ENCODE data around the gene KIF5C. TPM values are rescaled to one million over a fixed set of nuclear protein-coding genes. Genes with fewer than 3 reads are reported as not detected.

Gene KIF5C
- total and polyA plus RNA-seq, 4 donors = 0.06 to 0.25 (median 0.14) TPM

DNA sequence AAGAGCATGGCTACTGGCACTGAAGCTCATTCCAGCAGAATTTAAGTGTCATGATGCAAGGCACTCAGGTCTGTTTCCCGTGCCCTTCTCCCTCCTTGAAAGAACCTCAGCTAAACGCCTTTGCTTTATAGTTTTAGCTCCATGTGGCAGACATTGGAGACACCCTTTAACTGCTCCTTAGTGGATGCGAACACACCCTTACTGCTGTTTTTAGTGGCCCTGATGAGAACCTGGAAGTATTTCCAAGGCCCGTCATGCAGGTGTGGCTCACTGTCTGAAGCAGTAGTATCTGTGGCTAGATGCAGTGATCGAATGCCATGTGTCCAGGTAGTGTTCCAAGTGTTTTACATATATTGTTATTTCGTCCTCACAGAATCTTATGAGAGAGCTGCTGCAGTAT is 28.3 kb downstream of the KIF5C start:
- H3K27ac ChIP-seq (ENCODE audit: low read depth in 1 of 2, low read length in 2 of 2) = no peak overlapping the region
- no peaks in the 10 kb centered on the region for H3K4me1 ChIP-seq (ENCODE audit: control insufficient read depth in 4 of 4, insufficient read depth in 4 of 4, low read length in 3 of 4)
- WGBS = 75% methylated on average over 6 of the region's 6 CpGs

DNA sequence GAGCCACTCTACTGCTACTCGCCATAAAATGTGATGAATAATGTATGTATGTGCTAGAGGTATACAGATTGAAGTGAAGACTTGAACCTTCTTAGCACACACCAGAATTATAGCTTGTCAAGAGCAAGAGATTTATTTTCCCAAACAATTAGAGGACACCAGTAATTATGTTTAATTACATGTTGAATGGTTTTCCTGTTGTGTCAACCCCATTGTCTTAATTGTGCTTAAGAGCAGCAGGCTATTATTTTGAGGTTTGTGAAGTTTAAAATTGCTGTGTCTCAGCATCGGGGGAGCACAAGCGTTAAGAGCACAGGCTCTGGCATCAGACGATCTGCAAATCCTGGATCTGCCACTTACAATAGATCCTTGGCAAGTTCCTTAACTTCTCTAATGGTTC is 29.0 kb downstream of the KIF5C start:
- H3K27me3 ChIP-seq (ENCODE audit: control insufficient read depth in 4 of 4, insufficient read depth in 4 of 4, low read length in 3 of 4) = peaks cover 0 to 4% (median 0%) of the 10 kb centered on the region in 4 donors
- no peaks in the 10 kb centered on the region for H3K36me3 ChIP-seq (ENCODE audit: control insufficient read depth in 4 of 4, insufficient read depth in 3 of 4, low read depth in 1 of 4, low read length in 3 of 4)
- H3K9me3 ChIP-seq (ENCODE audit: control insufficient read depth in 4 of 4, low read length in 3 of 4) = peaks cover 0 to 3% (median 0%) of the 10 kb centered on the region in 4 donors
- H3K4me3 ChIP-seq (ENCODE audit: low read depth in 1 of 3, low read length in 3 of 3) = no peak overlapping the region
- no peak for DNase-seq (ENCODE audit: low spot score)
- TF ChIP-seq TAF1 (conservative IDR thresholded peaks at IDR 0.05) = no peak
- TF ChIP-seq JUND (IDR thresholded peaks at IDR 0.05) = no peak
- TF ChIP-seq RXRA (IDR thresholded peaks at IDR 0.05) = no peak
- no peak for TF ChIP-seq ZBTB33 (IDR thresholded peaks at IDR 0.05)
- TF ChIP-seq HNF4G (IDR thresholded peaks at IDR 0.05) = no peak
- TF ChIP-seq FOXA2 (IDR thresholded peaks at IDR 0.05) = no peak
- no peak for TF ChIP-seq EGR1 (IDR thresholded peaks at IDR 0.05; ENCODE audit: low read depth in 2 of 2)
- TF ChIP-seq, protein P1, sequence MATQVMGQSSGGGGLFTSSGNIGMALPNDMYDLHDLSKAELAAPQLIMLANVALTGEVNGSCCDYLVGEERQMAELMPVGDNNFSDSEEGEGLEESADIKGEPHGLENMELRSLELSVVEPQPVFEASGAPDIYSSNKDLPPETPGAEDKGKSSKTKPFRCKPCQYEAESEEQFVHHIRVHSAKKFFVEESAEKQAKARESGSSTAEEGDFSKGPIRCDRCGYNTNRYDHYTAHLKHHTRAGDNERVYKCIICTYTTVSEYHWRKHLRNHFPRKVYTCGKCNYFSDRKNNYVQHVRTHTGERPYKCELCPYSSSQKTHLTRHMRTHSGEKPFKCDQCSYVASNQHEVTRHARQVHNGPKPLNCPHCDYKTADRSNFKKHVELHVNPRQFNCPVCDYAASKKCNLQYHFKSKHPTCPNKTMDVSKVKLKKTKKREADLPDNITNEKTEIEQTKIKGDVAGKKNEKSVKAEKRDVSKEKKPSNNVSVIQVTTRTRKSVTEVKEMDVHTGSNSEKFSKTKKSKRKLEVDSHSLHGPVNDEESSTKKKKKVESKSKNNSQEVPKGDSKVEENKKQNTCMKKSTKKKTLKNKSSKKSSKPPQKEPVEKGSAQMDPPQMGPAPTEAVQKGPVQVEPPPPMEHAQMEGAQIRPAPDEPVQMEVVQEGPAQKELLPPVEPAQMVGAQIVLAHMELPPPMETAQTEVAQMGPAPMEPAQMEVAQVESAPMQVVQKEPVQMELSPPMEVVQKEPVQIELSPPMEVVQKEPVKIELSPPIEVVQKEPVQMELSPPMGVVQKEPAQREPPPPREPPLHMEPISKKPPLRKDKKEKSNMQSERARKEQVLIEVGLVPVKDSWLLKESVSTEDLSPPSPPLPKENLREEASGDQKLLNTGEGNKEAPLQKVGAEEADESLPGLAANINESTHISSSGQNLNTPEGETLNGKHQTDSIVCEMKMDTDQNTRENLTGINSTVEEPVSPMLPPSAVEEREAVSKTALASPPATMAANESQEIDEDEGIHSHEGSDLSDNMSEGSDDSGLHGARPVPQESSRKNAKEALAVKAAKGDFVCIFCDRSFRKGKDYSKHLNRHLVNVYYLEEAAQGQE (IDR thresholded peaks at IDR 0.05) = no peak
- no peak for TF ChIP-seq RAD21 (IDR thresholded peaks at IDR 0.05)
- TF ChIP-seq GABPA (IDR thresholded peaks at IDR 0.05 in 1 of 2, conservative IDR thresholded peaks at IDR 0.05 in 1 of 2) = no peak
- TF ChIP-seq NR2F2 (IDR thresholded peaks at IDR 0.05) = no peak
- no peak for TF ChIP-seq YY1 (IDR thresholded peaks at IDR 0.05)
- TF ChIP-seq SP1 (IDR thresholded peaks at IDR 0.05) = no peak
- no peak for TF ChIP-seq ATF3 (IDR thresholded peaks at IDR 0.05)
- no peak for TF ChIP-seq HNF4A (conservative IDR thresholded peaks at IDR 0.05)
- H3K27ac ChIP-seq (ENCODE audit: low read depth in 1 of 2, low read length in 2 of 2) = no peak overlapping the region
- WGBS = 72% methylated on average over 4 of the region's 4 CpGs
- H3K9ac ChIP-seq (ENCODE audit: low read depth in 1 of 2, low read length in 2 of 2) = no peak overlapping the region
- H3K4me1 ChIP-seq (ENCODE audit: control insufficient read depth in 4 of 4, insufficient read depth in 4 of 4, low read length in 3 of 4) = no peaks in the 10 kb centered on the region

More for the DNA sequence above, 28.3 kb downstream of the KIF5C start:
- TF ChIP-seq NR2F2 (IDR thresholded peaks at IDR 0.05) = no peak
- no peak for TF ChIP-seq JUND (IDR thresholded peaks at IDR 0.05)
- no peak for TF ChIP-seq GABPA (IDR thresholded peaks at IDR 0.05 in 1 of 2, conservative IDR thresholded peaks at IDR 0.05 in 1 of 2)
- no peak for TF ChIP-seq SP1 (IDR thresholded peaks at IDR 0.05)
- no peak for TF ChIP-seq RAD21 (IDR thresholded peaks at IDR 0.05)
- TF ChIP-seq FOXA1 (IDR thresholded peaks at IDR 0.05) = no peak
- TF ChIP-seq RXRA (IDR thresholded peaks at IDR 0.05) = no peak
- no peak for TF ChIP-seq CTCF (IDR thresholded peaks at IDR 0.05; ENCODE audit: low read depth, low read length, missing input control)
- TF ChIP-seq YY1 (IDR thresholded peaks at IDR 0.05) = no peak
- no peak for DNase-seq (ENCODE audit: low spot score)
- Histone ChIP-seq H3K36me3 (ENCODE audit: control insufficient read depth in 4 of 4, insufficient read depth in 3 of 4, low read depth in 1 of 4, low read length in 3 of 4) (no peaks in the 10 kb centered on the region), H3K9me3 (ENCODE audit: control insufficient read depth in 4 of 4, low read length in 3 of 4) (peaks cover 0 to 3% (median 0%) of the 10 kb centered on the region in 4 donors), H3K9ac (ENCODE audit: low read depth in 1 of 2, low read length in 2 of 2) (no peak overlapping the region), H3K4me3 (ENCODE audit: low read depth in 1 of 3, low read length in 3 of 3) (no peak overlapping the region), H3K27me3 (ENCODE audit: control insufficient read depth in 4 of 4, insufficient read depth in 4 of 4, low read length in 3 of 4) (peaks cover 0 to 4% (median 0%) of the 10 kb centered on the region in 4 donors)
